T-helper 2 cell (primary cell): ENCODE results near the gene SPDEF.

Experiments used
- DNase-seq, 5 experiments: peaks; one replicate each; pipeline versions ENCODE4 v3.0.0 to v3.0.0-alpha.2; 2012 to 2022

Gene SPDEF

GRCh38 chr6:34512738-34513115 is 43.4 kb downstream of the SPDEF start:
- no peak for DNase-seq

GRCh38 chr6:34511915-34512737 is 44.0 kb downstream of the SPDEF start:
- DNase-seq = no peak

GRCh38 chr6:34511214-34511914 is 44.8 kb downstream of the SPDEF start:
- no peak for DNase-seq

- DNase-seq = no peak
These were observed 45.8 kb downstream of the SPDEF start for GRCh38 chr6:34510299-34510698.

- no peak for DNase-seq
These were observed 46.3 kb downstream of the SPDEF start for GRCh38 chr6:34509782-34510181.

GRCh38 chr6:34508425-34508824 is 47.7 kb downstream of the SPDEF start:
- DNase-seq = no peak

- no peak for DNase-seq
These were observed 49.4 kb downstream of the SPDEF start for GRCh38 chr6:34506718-34507117.

GRCh38 chr6:34497411-34497810 is 58.7 kb downstream of the SPDEF start:
- no peak for DNase-seq

GRCh38 chr6:34496103-34496685 is 59.9 kb downstream of the SPDEF start:
- DNase-seq = no peak

- no peak for DNase-seq
These were observed 61.2 kb downstream of the SPDEF start for GRCh38 chr6:34494973-34495372.

GRCh38 chr6:34493344-34493743 is 62.8 kb downstream of the SPDEF start:
- no peak for DNase-seq

GRCh38 chr6:34491091-34491430 is 65.1 kb downstream of the SPDEF start:
- no peak for DNase-seq

GRCh38 chr6:34490390-34491090 is 65.6 kb downstream of the SPDEF start:
- DNase-seq = no peak

GRCh38 chr6:34489207-34489805 is 66.8 kb downstream of the SPDEF start:
- DNase-seq = no peak
